ENCODE data around the gene MTRFR.
A peak's percentile ranks its signal among the peaks of the same experiment; 100 is the strongest.
"Not testable (repeated sequence)": the region's sequence is repeated elsewhere in the genome, so short reads cannot be mapped to it uniquely, and the experiment has no call there.

MTRFR gene

GRCh38 chr12:123250471-123251383 lies 17.5 kb downstream of the MTRFR start:
- DNase-seq = no peak

GRCh38 chr12:123251403-123252076 lies 18.3 kb downstream of the MTRFR start:
- DNase-seq = no peak

GRCh38 chr12:123252365-123252764 lies 19.1 kb downstream of the MTRFR start:
- not testable (repeated sequence) for DNase-seq

- DNase-seq = no peak
Observed at GRCh38 chr12:123253641-123254459, 20.6 kb downstream of the MTRFR start.

- no peak for DNase-seq
Observed at GRCh38 chr12:123254853-123255446, 21.7 kb downstream of the MTRFR start.

GRCh38 chr12:123258593-123258992 lies 25.4 kb downstream of the MTRFR start:
- no peak for DNase-seq

- DNase-seq = no peak
Observed at GRCh38 chr12:123260081-123260480, 26.8 kb downstream of the MTRFR start.

GRCh38 chr12:123261196-123261595 lies 28.0 kb downstream of the MTRFR start:
- no peak for DNase-seq

- no peak for DNase-seq
Observed at GRCh38 chr12:123263196-123263817, 30.1 kb downstream of the MTRFR start.

- DNase-seq = no peak
Observed at GRCh38 chr12:123264642-123265041, 31.4 kb downstream of the MTRFR start.

- DNase-seq = no peak
Observed at GRCh38 chr12:123265851-123266678, 32.8 kb downstream of the MTRFR start.

GRCh38 chr12:123266679-123267277 lies 33.5 kb downstream of the MTRFR start:
- DNase-seq = no peak

- DNase-seq = no peak
Observed at GRCh38 chr12:123267335-123267920, 34.2 kb downstream of the MTRFR start.

GRCh38 chr12:123267991-123268843 lies 35.0 kb downstream of the MTRFR start:
- DNase-seq = no peak

- DNase-seq = no peak
Observed at GRCh38 chr12:123268850-123269249, 35.6 kb downstream of the MTRFR start.

GRCh38 chr12:123269395-123269892 lies 36.2 kb downstream of the MTRFR start:
- peak; percentile 38 to 52 for DNase-seq

GRCh38 chr12:123269896-123270213 lies 36.6 kb downstream of the MTRFR start:
- DNase-seq = no peak

GRCh38 chr12:123270214-123271000 lies 37.2 kb downstream of the MTRFR start:
- DNase-seq = peak; percentile 29 to 41
